ENCODE results near the gene JADE1.

The JADE1 gene

GRCh38 chr4:128810871-128811570 is 1.5 kb downstream of the JADE1 start:
- DNase-seq, result peak; percentile 85

GRCh38 chr4:128811571-128812441 is 2.3 kb downstream of the JADE1 start:
- DNase-seq, result peak; percentile 90

GRCh38 chr4:128812442-128813235 is 3.1 kb downstream of the JADE1 start:
- no peak for DNase-seq

GRCh38 chr4:128813965-128814364 is 4.5 kb downstream of the JADE1 start:
- no peak for DNase-seq

- no peak for DNase-seq
Observed at GRCh38 chr4:128818442-128818841, 8.9 kb downstream of the JADE1 start.

GRCh38 chr4:128819082-128819742 is 9.7 kb downstream of the JADE1 start:
- no peak for DNase-seq

GRCh38 chr4:128820671-128821070 is 11.2 kb downstream of the JADE1 start:
- no peak for DNase-seq

GRCh38 chr4:128821151-128821550 is 11.7 kb downstream of the JADE1 start:
- no peak for DNase-seq

- DNase-seq, result no peak
Observed at GRCh38 chr4:128823025-128823661, 13.6 kb downstream of the JADE1 start.

- DNase-seq, result no peak
Observed at GRCh38 chr4:128825226-128825625, 15.7 kb downstream of the JADE1 start.

GRCh38 chr4:128827296-128827695 is 17.8 kb downstream of the JADE1 start:
- no peak for DNase-seq

- no peak for DNase-seq
Observed at GRCh38 chr4:128830906-128831503, 21.5 kb downstream of the JADE1 start.

GRCh38 chr4:128831531-128832242 is 22.2 kb downstream of the JADE1 start:
- DNase-seq, result no peak

GRCh38 chr4:128832243-128832625 is 22.7 kb downstream of the JADE1 start:
- no peak for DNase-seq

- DNase-seq, result no peak
Observed at GRCh38 chr4:128835498-128836222, 26.2 kb downstream of the JADE1 start.

- no peak for DNase-seq
Observed at GRCh38 chr4:128837198-128837597, 27.7 kb downstream of the JADE1 start.

- no peak for DNase-seq
Observed at GRCh38 chr4:128837679-128838078, 28.2 kb downstream of the JADE1 start.

GRCh38 chr4:128840711-128841318 is 31.3 kb downstream of the JADE1 start:
- no peak for DNase-seq

GRCh38 chr4:128841402-128841801 is 31.9 kb downstream of the JADE1 start:
- no peak for DNase-seq

GRCh38 chr4:128844931-128845330 is 35.4 kb downstream of the JADE1 start:
- DNase-seq, result peak; percentile 10

Data from stimulated activated CD8-positive, alpha-beta memory T cell treated with anti-CD3 and anti-CD28 coated beads, Interleukin-4, amount 100 ng/mL, for 48 hours (primary cell).